MCF 10A (cell line): ENCODE measurements around the gene TNFAIP8L3. TPM values are rescaled to one million over a fixed set of nuclear protein-coding genes. Genes with fewer than 3 reads are reported as not detected.

Experiments
- BruUV-seq: library from RNA; stranded (reverse); fragments of 400-500 nt; replicated peaks from 2 replicates; lab custom pipeline; 2021; lab: Mats Ljungman, UMichigan
- CTCF ChIA-PET: fragments of 300-600 bp; sonication (Branson Sonifier 250); formaldehyde crosslinking; extraction: SDS; loops from one replicate; lab custom pipeline; 2021; ENCODE audit warnings: antibody characterized with exemption, inconsistent platforms; lab: Yijun Ruan, JAX
- POLR2A ChIA-PET: fragments of 300-600, 350-650 bp; sonication (Branson Sonifier 250); formaldehyde crosslinking; extraction: SDS; loops from one replicate; lab custom pipeline; 2020; ENCODE audit warnings: antibody characterized with exemption, inconsistent platforms; lab: Yijun Ruan, JAX
- DNase-seq: peaks from one replicate; pipeline ENCODE4 v3.0.0-alpha.2; 2018; ENCODE audit not compliant: unreplicated experiment
- H3K27ac Mint-ChIP-seq: one replicate; pipeline ENCODE4 v1.8.0; 2022; ENCODE audit warnings: mild to moderate bottlenecking, low read depth, mixed read lengths; ENCODE audit not compliant: unreplicated experiment
- H3K27me3 Mint-ChIP-seq: one replicate; pipeline ENCODE4 v1.8.0; 2022; ENCODE audit warnings: mixed read lengths; ENCODE audit not compliant: insufficient read depth, unreplicated experiment
- H3K36me3 Mint-ChIP-seq: one replicate; pipeline ENCODE4 v1.8.0; 2022; ENCODE audit warnings: mild to moderate bottlenecking, moderate library complexity, mixed read lengths; ENCODE audit not compliant: insufficient read depth, unreplicated experiment
- H3K4me1 Mint-ChIP-seq: one replicate; pipeline ENCODE4 v1.8.0; 2022; ENCODE audit warnings: mixed read lengths; ENCODE audit not compliant: insufficient read depth, unreplicated experiment
- H3K4me3 Mint-ChIP-seq: one replicate; pipeline ENCODE4 v1.8.0; 2022; ENCODE audit warnings: mild to moderate bottlenecking, moderate library complexity, mixed read lengths; ENCODE audit not compliant: unreplicated experiment
- H3K9me3 Mint-ChIP-seq: one replicate; pipeline ENCODE4 v1.8.0; 2022; ENCODE audit warnings: mixed read lengths; ENCODE audit not compliant: unreplicated experiment
- intact Hi-C: fragments of 100-400 bp; cut with micrococcal nuclease; formaldehyde crosslinking; loops from 2 replicates; pipeline ENCODE4 v1.14.1; 2022
- total RNA-seq: library from RNA; stranded (reverse); gene quantifications from 2 replicates; pipeline ENCODE4 v1.2.3, GENCODE V29; 2022
- TF ChIP-seq, protein P1 (sequence below): fragments of 200-600 bp; IDR thresholded peaks from one replicate; pipeline ENCODE4 v1.8.0; 2022; ENCODE audit warnings: antibody characterized with exemption, mild to moderate bottlenecking; ENCODE audit not compliant: unreplicated experiment

TNFAIP8L3 gene
- total RNA-seq, 1 experiment from 2014 or later: 2.6 TPM

DNA sequence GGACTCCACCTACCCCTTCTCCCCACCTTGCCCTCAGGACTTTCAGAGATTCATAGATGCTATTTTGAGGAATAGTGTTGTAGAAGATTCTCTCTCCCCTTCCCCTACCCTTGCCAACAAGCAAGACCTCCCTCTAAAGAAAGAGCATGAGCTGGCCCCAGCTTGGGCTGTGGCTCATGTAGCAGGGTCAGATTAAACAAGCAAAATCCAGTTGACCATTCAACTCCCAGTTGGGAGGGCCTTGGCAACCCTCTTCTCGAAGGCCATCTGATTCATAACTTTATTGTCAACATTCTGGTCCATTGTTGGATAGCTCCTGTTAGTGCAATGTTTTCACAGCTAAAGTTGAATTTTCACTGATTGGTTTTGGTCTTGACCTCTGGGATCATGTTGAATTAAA lies 41.1 kb downstream of the TNFAIP8L3 start:
- ChIA-PET CTCF (interaction anchor here (0.5 to 0.7 kb wide), 3 partner anchors 28 to 231 kb away, joined by 3 to 4 read pairs (median 3); no protein-coding TSS in a partner anchor), POLR2A (interaction anchor here (1.7 kb wide), 1 partner anchor 28 kb away, joined by 7 read pairs; no protein-coding TSS in a partner anchor)
- no peak overlapping the region for H3K4me3 Mint-ChIP-seq
- no peaks in the 10 kb centered on the region for H3K9me3 Mint-ChIP-seq
- H3K4me1 Mint-ChIP-seq: peaks cover 8% of the 10 kb centered on the region
- H3K27ac Mint-ChIP-seq: no peak overlapping the region
- intact Hi-C loops: no loop called here
- no peak for DNase-seq
- TF ChIP-seq, protein P1, sequence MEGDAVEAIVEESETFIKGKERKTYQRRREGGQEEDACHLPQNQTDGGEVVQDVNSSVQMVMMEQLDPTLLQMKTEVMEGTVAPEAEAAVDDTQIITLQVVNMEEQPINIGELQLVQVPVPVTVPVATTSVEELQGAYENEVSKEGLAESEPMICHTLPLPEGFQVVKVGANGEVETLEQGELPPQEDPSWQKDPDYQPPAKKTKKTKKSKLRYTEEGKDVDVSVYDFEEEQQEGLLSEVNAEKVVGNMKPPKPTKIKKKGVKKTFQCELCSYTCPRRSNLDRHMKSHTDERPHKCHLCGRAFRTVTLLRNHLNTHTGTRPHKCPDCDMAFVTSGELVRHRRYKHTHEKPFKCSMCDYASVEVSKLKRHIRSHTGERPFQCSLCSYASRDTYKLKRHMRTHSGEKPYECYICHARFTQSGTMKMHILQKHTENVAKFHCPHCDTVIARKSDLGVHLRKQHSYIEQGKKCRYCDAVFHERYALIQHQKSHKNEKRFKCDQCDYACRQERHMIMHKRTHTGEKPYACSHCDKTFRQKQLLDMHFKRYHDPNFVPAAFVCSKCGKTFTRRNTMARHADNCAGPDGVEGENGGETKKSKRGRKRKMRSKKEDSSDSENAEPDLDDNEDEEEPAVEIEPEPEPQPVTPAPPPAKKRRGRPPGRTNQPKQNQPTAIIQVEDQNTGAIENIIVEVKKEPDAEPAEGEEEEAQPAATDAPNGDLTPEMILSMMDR: no peak
- no peaks in the 10 kb centered on the region for H3K27me3 Mint-ChIP-seq
- BruUV-seq: no TSS peak
- peaks cover 11% of the 10 kb centered on the region for H3K36me3 Mint-ChIP-seq

DNA sequence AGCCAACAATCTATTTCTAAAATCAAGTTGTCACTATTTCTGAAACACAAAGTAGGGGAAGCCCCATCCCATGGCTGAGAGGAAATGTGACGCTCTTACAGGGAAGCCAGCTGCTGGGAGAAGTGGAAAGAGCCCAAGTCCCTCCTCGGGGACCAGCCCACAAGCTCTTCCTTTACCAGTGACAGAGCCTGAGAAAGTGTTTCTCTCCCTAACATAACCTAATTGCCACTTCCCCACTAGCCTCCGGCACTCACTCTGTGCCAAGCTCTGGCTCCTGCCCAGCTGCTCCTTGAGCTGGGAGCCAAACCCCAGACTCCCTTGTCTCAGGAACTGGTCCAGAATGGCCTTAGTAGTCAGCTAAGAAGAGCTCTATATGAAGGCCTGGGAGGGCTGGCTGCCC lies 42.9 kb downstream of the TNFAIP8L3 start:
- Mint-ChIP-seq H3K27ac (no peak overlapping the region), H3K9me3 (no peaks in the 10 kb centered on the region), H3K4me3 (no peak overlapping the region), H3K4me1 (peaks cover 8% of the 10 kb centered on the region), H3K36me3 (peaks cover 11% of the 10 kb centered on the region), H3K27me3 (no peaks in the 10 kb centered on the region)
- ChIA-PET POLR2A (interaction anchor here (0.6 to 3.3 kb wide), 3 partner anchors 10 to 48 kb away, joined by 3 to 18 read pairs (median 3); no protein-coding TSS in a partner anchor), CTCF (interaction anchor here (0.6 to 1.1 kb wide), 3 partner anchors 15 to 352 kb away, joined by 3 to 5 read pairs (median 3); no protein-coding TSS in a partner anchor)
- peak; percentile 86 for DNase-seq
- TF ChIP-seq, protein P1: no peak
- no TSS peak for BruUV-seq
- intact Hi-C loops: no loop called here

DNA sequence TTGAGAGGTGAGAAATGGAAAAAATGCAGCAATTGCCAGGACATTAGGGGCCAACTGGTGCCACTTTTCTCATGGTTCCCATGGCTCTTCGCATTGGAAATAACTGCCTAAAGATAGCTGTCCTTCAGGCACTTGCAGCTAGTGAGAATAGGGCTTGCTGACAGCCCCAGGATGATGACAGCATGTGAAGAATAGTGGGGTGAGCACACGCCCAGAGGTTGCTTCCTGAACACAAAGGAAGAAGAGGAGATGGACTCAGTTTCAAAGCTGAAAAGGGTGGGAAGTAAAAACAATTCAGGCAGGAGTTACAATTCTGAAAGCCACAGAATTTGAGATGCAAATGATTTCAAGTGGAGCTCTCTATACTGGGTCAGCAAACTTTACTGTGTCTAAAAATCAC lies 45.6 kb downstream of the TNFAIP8L3 start:
- H3K36me3 Mint-ChIP-seq: peaks cover 5% of the 10 kb centered on the region
- no TSS peak for BruUV-seq
- ChIA-PET POLR2A (interaction anchor here (3.3 kb wide), 1 partner anchor 12 kb away, joined by 18 read pairs; no protein-coding TSS in a partner anchor), CTCF (interaction anchor here (0.6 to 1.1 kb wide), 4 partner anchors 15 to 106 kb away, joined by 3 to 5 read pairs (median 3); no protein-coding TSS in a partner anchor)
- no peak for DNase-seq
- H3K4me1 Mint-ChIP-seq: peaks cover 8% of the 10 kb centered on the region
- no peak overlapping the region for H3K4me3 Mint-ChIP-seq
- H3K9me3 Mint-ChIP-seq: no peaks in the 10 kb centered on the region
- H3K27ac Mint-ChIP-seq: no peak overlapping the region
- no peaks in the 10 kb centered on the region for H3K27me3 Mint-ChIP-seq
- intact Hi-C loops: no loop called here
- TF ChIP-seq, protein P1: no peak

DNA sequence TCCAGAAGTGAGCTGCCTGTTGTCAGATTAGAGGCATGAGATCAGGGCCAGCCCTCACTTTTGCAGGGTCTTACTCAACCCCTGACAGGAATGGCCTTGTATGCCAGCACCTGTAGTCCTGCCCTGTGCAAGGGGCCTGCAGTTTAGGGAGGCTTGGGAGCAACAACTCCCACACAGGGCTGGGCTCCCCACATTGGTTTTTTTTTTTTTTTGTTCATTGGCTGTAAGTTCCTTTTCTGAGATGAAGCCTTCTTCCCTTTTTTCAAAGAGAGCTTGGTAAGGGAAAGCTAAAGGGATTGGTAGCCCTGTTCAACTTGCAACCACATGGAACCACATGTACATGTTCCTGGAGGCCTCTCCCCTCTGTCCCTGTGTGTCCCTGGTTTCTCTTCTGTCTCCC lies 46.4 kb downstream of the TNFAIP8L3 start:
- H3K36me3 Mint-ChIP-seq: peaks cover 5% of the 10 kb centered on the region

More for the DNA sequence above, 46.4 kb downstream of the TNFAIP8L3 start:
- no TSS peak for BruUV-seq
- no peak for DNase-seq
- H3K27ac Mint-ChIP-seq: no peak overlapping the region
- H3K27me3 Mint-ChIP-seq: no peaks in the 10 kb centered on the region
- peaks cover 8% of the 10 kb centered on the region for H3K4me1 Mint-ChIP-seq
- POLR2A ChIA-PET: no interaction called here
- CTCF ChIA-PET: interaction anchor here (0.6 kb wide), 1 partner anchor 85 kb away, joined by 3 read pairs; no protein-coding TSS in a partner anchor
- intact Hi-C loops: no loop called here
- H3K4me3 Mint-ChIP-seq: no peak overlapping the region
- H3K9me3 Mint-ChIP-seq: no peaks in the 10 kb centered on the region
- TF ChIP-seq, protein P1: no peak
